Stimulated activated CD8-positive, alpha-beta memory T cell treated with anti-CD3 and anti-CD28 coated beads, Interleukin-4, amount 100 ng/mL, for 4 hours (primary cell): ENCODE data around the gene P2RY10.
"Not testable (repeated sequence)": the region's sequence is repeated elsewhere in the genome, so short reads cannot be mapped to it uniquely, and the experiment has no call there.

ENCODE experiments used
- DNase-seq, 2 donors: peaks; one replicate each; pipeline ENCODE4 v3.0.0-alpha.2; 2020; ENCODE audit warnings: low read depth in 2 of 2, low spot score in 1 of 2

The P2RY10 gene, protein sequence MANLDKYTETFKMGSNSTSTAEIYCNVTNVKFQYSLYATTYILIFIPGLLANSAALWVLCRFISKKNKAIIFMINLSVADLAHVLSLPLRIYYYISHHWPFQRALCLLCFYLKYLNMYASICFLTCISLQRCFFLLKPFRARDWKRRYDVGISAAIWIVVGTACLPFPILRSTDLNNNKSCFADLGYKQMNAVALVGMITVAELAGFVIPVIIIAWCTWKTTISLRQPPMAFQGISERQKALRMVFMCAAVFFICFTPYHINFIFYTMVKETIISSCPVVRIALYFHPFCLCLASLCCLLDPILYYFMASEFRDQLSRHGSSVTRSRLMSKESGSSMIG

DNA sequence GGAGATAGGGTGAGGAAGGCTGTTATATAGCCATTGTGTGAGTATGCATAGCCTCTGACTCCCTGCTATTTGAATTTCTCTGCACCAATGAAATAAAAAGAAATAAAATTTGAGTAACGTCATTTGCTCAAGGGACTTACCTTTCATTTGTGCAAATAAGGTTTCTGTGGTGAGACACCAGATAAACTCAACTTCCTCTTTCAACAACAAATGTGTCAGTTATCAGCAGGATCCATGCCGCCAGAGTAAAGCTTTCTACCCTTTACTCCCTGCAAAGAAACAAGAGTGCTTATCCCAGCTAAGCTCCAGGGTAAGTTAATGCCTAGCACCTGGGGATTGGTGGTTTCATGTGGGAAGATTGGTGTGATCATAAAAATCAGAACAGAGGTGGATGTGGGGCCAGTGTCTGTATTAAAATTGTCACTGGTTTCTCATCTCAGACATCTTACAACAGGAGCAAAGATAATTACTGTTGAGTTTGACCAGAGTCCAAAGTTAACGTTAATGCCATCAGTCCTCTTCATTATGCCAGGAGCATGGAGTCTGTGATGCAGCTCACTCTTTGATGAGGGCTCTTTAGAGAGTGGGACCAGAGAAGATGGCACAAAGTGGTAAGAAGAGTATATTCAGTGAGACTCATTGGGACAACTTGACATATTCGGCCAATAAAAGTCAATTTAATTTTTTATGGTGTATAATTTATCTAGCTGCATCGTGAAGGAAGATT lies at the start of gene P2RY10:
Gene P2RY10 (plus strand): TSS at position 206 of the 727 bp plus-strand sequence. CDS start 15,130 bp downstream, outside the sequence.
- DNase-seq: no peak

DNA sequence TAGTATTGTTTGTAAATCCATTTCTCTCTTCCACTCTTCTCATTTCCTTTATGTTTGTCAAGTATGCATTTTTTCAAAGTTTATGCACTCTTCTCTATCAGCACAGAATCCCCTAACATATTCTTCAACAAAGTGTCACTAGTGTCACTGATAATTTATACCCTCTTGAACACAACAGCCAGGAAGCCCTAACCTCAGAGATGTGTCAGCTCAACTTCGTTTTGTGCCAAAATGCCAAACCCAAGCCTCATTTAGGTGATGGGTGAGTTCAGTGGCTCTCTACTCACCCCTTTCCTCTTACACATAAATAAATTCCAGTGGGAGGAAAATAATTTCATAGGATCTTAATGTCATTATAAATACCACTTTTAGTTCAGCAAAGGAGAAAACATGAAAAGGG lies 22.4 kb upstream of the P2RY10 start:
- no peak for DNase-seq

DNA sequence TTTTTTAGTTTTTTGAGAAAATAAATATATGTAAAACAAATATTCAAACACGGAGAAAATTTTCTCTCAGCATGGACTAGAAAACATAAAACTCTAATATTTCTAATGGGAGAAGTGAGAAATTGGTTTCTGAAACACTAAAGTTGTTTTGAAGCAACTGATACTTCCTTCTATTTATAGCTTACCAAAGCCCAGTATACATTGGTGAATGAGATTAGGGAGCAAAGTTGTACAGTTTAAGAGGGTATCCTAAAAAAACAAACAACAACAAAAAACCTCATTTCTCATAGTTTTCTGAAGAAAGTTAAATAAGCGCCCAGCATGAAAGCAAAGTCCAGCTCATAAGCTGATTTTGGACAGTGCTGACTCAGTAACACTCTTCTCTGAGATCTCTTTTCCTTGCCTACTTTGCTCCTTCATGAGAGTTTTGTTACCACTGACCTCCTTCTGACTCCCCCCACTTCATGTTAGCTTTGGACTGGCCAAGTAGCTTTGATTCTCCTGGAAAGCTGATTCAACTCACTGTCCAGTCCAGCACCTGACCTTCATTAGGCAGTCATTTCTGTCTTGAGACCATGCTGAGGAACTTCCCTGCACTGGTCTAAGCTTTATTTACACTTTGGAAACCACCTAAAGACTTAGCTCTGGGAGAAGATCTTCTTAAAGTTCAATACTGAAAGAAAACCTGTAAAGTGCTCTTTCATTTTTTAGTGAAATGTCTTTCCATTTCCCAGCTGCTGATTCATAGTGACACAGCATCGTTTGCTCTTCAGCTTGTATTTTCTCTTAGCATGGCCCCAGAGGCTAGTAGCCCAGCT lies 21.8 kb upstream of the P2RY10 start:
- DNase-seq: no peak

DNA sequence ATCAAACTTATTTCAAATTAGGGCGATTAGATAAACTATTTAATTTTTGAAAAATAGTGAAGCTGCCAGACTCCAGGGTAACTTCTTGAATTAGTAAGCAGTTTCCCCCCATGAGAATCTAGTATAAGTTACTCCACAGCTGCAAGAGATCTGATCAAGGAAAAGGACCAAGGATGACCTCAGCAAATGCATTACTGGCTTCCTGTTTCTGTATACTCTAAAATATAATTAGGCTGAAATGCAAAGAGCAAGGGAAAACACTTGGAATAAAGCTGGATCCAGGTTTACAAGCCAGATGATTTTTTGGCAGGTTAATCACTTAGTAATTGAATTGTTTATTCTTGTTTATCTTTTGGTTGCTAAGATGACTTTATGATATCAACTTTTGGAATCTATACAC lies 13.4 kb upstream of the P2RY10 start:
- DNase-seq: no peak

DNA sequence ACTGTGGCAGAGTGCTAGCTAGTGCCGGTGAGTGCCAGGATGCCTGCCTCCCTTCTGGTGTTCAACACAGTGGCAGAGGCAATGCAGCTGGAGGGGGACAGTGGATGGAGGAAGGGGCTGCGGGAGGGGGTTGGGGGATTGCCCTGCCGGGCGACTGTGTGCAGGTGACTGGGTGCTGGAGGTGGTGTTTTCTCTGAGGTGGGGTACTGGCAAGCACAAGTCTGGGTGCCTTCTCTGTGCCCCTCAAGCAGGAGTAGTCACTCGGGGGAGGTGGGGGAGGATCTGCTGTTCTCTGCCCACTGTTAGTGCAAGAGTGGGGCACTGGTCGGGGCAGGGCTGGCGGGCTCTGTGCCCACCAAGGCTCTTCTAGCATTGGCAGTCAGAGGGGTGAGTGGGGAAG lies 10.3 kb upstream of the P2RY10 start:
- DNase-seq: no peak

DNA sequence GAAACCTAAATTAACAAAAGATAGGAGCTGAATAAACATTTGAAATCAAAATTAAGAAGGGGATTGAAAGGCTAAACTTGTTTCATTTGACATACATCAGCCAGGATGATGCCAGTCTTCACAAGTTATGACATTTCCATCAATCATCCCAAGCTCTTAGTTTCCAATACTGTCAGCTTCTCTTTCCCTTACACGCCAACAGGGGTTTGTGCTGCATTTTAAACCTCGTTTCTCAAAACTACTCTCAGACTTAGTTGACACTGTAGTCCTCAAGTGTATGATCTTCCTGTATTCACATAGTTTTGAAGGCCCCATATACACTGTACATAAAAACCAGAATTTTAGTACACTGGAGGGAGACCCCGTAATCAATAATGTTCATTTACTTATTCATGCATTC lies 840 bp upstream of the P2RY10 start:
- DNase-seq: no peak

DNA sequence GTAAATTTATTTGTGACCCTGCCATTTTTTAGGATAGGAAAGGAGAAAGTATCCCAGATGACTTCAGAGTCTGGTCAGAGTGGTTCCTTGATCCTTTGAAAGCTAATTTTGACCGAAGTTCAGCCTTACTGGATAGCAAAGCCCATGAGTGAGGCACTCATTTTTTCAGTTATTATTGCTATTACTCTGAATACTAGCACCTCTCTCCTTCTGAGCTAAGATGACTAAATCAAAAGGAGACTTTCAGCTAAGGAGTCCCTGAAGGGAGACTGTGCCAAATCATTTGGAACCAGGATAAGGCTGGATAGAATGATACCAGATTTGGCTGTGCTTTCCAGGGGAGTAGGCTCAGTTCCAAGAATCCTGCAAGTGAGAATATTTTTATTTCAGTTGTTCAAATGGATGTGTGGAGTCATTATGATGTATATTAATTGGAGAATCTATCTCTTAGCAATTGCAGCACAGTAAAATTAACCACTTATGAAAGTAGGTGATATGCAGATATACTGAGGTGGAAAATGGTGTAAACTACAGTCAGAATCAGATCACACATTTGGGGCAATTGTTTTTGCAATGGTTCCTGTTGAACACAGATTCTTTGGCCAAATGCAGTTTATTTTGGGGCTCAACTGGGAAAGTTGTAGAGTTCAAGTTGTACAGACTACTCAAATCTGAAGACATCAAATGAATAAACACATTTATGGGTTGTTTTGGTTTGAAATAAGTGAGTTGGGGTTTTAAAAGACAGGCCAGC lies 1.2 kb downstream of the P2RY10 start:
- no peak for DNase-seq

DNA sequence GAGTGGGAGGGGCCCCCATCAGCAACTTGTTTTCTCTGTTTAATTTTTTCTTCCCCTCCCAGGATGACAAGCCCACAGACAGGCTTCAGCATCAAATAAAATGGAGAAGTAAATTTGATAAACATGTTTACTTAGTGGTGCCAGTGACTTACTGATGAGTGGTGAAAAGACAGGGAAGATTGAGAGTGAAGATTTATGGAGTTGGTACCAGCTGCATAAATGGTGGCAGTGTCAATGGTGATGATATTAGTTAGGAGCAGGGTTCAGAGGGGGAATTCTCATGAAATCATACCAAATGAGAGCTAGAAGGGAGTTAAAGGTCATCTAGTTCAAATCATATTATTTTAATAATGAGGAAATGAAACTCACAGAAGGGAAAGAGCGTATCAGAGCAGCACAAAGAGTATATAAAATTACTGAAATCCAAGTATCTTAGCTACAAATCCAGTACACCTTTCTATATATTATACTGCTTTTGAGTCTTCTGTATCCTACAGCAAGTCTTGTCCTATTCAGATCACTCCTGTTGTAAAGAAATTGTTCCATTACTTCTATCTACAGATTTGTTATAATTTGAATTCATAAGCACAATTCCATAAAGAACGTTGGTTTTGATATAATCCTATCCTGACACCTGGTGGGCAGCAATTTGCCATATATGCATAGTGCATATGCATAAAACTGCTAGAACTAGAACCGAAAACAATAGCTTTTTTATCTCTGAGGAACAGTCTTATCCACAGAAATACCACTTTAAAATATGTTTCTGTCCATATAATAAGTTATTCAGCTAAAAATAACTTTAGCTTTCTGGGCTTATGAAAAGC lies 5.0 kb downstream of the P2RY10 start:
- no peak for DNase-seq

DNA sequence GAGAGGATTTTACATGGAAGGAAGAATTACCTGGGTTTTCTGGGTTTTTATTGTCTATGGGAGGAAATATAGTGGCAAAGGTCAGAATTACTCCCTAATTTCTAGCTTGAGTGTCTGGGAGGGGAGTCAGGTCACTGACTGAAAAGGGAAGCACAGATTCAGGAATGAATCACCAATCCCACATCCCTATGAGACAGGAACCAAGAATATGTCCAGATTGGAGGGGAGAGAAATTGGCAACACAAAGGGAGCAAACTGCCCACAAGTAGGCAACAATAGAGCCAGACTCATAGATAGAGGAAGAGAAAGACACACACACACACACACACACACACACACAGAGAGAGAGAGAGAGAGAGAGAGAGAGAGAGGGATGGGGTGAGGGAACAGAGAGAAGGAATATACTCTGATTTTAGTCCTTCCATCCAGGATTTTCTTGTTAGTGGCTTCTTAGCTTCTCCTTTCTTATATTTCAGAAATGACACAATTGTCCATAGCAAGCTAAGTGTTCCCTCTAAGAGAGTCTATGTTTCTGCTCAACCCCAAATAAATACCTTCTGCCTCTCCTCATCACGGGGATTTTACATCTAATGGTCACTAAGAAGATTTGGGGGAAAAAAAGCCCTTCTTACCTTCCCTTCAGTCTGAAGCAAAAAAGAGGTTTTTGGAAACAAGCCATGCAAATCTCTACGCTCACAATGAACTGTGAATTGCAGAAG lies 12.0 kb downstream of the P2RY10 start:
- DNase-seq: no peak

DNA sequence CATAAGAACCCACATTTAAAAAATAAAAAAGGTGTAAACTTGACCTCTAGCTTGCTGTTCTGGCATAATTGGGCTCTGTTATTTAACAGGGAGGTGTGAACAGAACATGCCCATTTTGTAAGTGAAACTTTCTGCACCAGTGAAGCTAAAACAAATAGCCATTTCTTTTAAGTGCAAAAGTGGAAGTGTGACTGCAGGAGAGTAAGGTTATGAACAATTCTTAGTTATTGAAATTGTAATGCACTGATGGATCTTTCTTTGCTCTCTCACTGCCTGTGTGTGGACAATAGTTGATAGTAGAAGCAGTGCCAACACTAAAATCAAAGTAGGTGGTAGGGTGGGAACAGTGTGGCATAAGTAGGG lies 12.6 kb downstream of the P2RY10 start:
- DNase-seq: no peak

DNA sequence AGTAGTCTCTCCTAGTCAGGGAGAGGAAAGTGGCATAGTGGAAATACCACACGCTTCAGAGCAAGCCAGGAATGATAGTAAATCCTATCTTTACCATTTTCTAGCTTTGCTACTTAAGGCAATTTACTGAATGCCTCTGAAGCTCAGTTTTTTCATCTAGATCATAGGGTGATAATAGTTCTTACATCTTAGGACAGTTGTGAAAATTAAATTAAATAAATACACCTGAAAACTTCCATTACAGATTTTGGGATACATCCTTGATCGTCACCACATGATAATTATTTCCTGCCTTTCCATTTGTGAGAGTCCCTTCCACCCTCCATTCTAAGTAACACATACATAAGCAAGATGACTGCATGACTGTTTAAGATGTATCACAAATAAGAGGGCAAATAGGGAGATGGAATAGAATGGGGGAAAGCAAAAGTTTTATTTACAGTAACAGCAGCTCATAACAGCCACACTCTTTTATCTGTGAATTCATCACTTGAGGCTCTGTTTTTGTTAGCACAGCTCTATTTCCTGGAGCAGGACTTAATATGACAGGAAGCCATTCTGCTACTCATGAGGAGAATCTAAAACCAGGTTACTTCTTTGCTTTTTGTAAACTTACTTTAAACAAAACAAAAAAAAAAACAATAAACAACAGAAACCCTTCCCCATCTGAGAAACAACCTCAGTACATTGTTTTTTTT lies 13.4 kb downstream of the P2RY10 start:
- no peak for DNase-seq

DNA sequence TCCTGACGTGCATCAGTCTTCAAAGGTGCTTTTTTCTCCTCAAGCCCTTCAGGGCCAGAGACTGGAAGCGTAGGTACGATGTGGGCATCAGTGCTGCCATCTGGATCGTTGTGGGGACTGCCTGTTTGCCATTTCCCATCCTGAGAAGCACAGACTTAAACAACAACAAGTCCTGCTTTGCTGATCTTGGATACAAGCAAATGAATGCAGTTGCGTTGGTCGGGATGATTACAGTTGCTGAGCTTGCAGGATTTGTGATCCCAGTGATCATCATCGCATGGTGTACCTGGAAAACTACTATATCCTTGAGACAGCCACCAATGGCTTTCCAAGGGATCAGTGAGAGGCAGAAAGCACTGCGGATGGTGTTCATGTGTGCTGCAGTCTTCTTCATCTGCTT lies 15.7 kb downstream of the P2RY10 start:
- DNase-seq: no peak

DNA sequence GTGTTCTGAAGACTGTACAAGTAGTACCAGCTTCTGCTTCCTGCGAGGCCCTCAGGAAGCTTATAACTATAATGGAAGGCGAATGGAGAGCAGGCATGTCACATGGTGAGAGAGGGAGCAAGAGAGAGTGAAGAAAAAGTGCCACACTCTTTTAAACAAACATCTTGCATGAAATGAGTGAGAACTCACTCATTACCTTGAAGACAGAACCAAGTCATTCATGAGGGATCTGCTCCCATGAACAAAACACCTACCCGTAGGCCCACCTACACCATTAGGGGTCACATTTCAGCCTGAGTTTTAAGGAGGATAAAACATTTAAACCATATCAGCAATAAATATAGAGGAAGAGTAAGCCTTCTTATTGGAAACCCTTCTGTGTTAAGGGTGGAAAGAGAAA lies 19.4 kb downstream of the P2RY10 start:
- DNase-seq: no peak

DNA sequence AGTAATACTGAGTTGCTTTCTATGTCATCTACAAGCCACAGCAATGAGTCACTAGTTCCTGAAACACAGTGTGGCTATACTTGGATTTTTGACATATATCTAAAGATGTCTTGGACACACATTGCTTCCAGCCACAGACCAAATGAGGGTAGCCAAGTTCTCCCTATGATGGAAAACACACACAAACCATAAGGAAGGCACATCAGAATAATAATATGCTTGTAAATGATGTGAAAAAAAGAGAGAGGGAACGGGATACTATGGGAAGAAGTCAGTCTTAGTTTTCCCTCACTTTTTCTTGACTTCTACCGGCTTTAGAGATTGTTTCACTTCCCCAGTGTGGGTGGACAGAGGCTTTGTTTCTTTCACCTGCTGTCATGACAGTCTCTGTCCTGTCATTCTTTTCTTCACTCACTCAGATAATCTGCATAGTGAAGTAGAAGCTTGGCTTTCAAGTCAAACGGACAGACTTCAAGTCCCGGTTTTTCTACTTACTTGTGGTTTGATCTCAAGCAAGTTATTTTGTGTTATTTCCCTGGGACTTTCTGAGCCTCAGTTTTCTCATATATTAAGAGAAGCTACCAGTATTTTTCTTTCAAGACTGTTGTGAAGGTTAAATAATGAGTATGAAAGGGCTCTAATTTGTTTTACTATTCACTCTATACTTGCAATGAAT lies 34.7 kb downstream of the P2RY10 start:
- DNase-seq: no peak

DNA sequence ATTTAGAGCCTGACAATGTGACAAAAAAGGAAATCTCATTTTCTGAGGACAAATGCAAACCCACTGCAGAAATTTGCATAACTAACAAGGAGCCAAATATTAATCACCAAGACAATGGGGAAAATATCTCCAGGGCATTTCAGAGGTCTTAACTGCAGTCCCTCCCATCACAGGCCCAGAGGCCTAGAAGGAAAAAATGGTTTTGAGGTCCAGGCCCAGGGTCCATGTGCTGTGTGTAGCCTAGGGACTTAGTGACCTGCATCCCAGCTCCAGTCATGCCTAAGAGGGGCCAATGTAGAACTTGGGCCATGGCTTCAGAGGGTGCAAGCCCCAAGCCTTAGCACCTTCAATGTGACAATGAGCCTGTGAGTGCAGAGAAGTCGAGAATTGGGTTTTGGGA lies 44.2 kb downstream of the P2RY10 start:
- DNase-seq: no peak

DNA sequence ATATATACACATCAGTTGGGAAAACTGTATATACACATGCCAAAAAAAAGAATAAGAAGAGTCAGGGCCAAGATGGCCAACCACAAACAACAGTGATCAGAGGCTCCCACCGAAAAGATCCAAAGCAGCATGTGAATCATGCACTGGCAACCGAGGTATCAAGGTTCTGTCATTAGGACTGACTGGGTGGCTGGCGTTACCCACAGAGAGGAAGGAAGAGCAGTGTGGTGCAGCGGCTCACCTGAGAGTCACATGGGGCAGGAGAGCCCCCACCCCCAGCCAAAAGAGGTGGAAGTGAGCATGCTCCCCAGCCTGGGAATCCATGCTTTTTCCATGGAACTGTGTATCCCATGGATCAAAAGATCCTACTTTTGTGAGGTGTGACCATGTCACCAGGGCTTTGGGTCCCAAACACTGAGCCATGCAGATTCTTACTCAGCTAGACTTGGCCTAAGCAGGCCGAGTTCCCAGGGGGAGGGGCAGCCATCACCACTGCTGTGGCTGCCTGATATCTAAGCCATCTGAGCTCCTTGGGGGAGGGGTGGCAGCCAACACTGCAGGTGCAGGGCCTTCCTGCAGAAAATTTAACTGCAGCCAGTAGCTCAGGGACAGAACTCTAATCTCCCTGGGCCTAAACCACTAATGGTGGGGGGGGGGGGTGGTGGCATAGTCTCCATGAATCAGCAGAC lies 52.8 kb downstream of the P2RY10 start:
- no peak for DNase-seq

DNA sequence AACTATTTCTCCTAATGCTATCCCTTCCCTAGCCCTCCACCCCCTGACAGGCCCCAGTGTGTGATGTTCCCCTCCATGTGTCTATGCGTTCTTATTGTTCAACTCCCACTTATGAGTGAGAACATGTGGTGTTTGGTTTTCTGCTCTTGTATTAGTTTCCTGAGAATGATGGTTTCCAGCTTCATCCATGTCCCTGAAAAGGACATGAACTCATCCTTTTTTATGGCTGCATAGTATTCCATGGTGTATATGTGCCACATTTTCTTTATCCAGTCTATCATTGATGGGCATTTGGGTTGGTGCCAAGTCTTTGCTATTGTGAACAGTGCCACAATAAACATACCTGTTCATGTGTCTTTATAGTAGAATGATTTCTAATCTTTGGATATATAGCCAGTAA lies 62.3 kb downstream of the P2RY10 start:
- DNase-seq: not testable (repeated sequence)
